Measurements from ENCODE around the gene SLC25A5. TPM values are rescaled to one million over a fixed set of nuclear protein-coding genes. Genes with fewer than 3 reads are reported as not detected.
"Not testable (repeated sequence)": the region's sequence is repeated elsewhere in the genome, so short reads cannot be mapped to it uniquely, and the experiment has no call there.

Gene SLC25A5
- total and polyA plus RNA-seq, 4 donors = 169 to 430 (median 299) TPM

- Histone ChIP-seq H3K9ac (ENCODE audit: insufficient read depth in 1 of 2, low read length in 2 of 2) (no peak overlapping the region), H3K4me1 (ENCODE audit: control insufficient read depth in 5 of 5, insufficient read depth in 5 of 5, low read length in 5 of 5) (no peaks in the 10 kb centered on the region), H3K27me3 (ENCODE audit: control insufficient read depth in 3 of 3, insufficient read depth in 3 of 3, low read length in 2 of 3) (peaks cover 0 to 2% (median 0%) of the 10 kb centered on the region in 3 donors), H3K27ac (ENCODE audit: low read depth in 1 of 2, low read length in 1 of 2) (no peak overlapping the region), H3K9me3 (ENCODE audit: control insufficient read depth in 4 of 4, insufficient read depth in 3 of 4, low read length in 3 of 4) (no peaks in the 10 kb centered on the region), H3K36me3 (ENCODE audit: control insufficient read depth in 4 of 4, insufficient read depth in 4 of 4, low read length in 4 of 4) (no peaks in the 10 kb centered on the region), H3K4me3 (no peak overlapping the region)
- WGBS, 2 donors = 79 to 85% methylated on average over 13 of the region's 13 CpGs
- DNase-seq (no peak), ATAC-seq (ENCODE audit: insufficient read depth, low FRiP score) (no peak)
- TF ChIP-seq CTCF (IDR thresholded peaks at IDR 0.05; ENCODE audit: control extremely low read depth, extremely low read depth) = no peak
Observed at GRCh38 chrX:119489212-119490074, 21.2 kb downstream of the SLC25A5 start.

GRCh38 chrX:119492463-119492862 is 24.2 kb downstream of the SLC25A5 start:
- Histone ChIP-seq H3K4me1 (ENCODE audit: control insufficient read depth in 5 of 5, insufficient read depth in 5 of 5, low read length in 5 of 5) (no peaks in the 10 kb centered on the region), H3K27ac (ENCODE audit: low read depth in 1 of 2, low read length in 1 of 2) (no peak overlapping the region), H3K36me3 (ENCODE audit: control insufficient read depth in 4 of 4, insufficient read depth in 4 of 4, low read length in 4 of 4) (no peaks in the 10 kb centered on the region), H3K27me3 (ENCODE audit: control insufficient read depth in 3 of 3, insufficient read depth in 3 of 3, low read length in 2 of 3) (peaks cover 0 to 2% (median 0%) of the 10 kb centered on the region in 3 donors), H3K4me3 (no peak overlapping the region), H3K9ac (ENCODE audit: insufficient read depth in 1 of 2, low read length in 2 of 2) (no peak overlapping the region), H3K9me3 (ENCODE audit: control insufficient read depth in 4 of 4, insufficient read depth in 3 of 4, low read length in 3 of 4) (no peaks in the 10 kb centered on the region)
- no peak for TF ChIP-seq CTCF (IDR thresholded peaks at IDR 0.05; ENCODE audit: control extremely low read depth, extremely low read depth)
- ATAC-seq (ENCODE audit: insufficient read depth, low FRiP score) = no peak
- 72 to 92% methylated on average over 2 of the region's 2 CpGs for WGBS, 2 donors
- no peak for DNase-seq

DNA sequence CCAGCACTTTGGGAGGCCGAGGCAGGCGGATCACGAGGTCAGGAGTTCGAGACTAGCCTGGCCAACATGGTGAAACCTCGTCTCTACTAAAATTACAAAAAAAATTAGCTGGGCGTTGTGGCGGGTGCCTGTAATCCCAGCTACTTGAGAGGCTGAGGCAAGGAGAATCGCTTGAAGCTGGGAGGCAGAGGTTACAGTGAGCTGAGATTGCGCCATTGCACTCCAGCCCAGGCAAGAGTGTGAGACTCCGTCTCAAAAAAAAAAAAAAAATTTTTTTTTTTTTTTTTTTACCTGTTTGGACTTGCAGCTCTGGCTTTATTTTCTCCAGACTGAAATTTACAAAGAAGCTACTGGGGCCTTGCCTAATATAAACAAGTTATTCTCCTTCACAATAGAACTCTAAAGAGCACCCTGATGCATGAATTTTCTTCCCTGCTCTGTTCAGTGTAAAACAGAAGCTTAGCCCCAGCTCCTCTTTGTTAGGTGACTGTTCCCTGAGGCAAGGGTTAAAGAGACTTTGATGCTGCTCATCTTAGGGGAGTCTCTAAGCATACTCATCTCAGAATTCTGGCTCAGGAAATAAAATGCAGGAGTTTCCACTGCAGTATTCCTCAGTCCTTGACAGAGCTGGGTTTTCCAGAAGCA is 25.7 kb downstream of the SLC25A5 start:
- H3K36me3 ChIP-seq (ENCODE audit: control insufficient read depth in 4 of 4, insufficient read depth in 4 of 4, low read length in 4 of 4); ATAC-seq (ENCODE audit: insufficient read depth, low FRiP score); H3K9ac ChIP-seq (ENCODE audit: insufficient read depth in 1 of 2, low read length in 2 of 2); H3K9me3 ChIP-seq (ENCODE audit: control insufficient read depth in 4 of 4, insufficient read depth in 3 of 4, low read length in 3 of 4); DNase-seq; H3K4me3 ChIP-seq; H3K27ac ChIP-seq (ENCODE audit: low read depth in 1 of 2, low read length in 1 of 2); H3K4me1 ChIP-seq (ENCODE audit: control insufficient read depth in 5 of 5, insufficient read depth in 5 of 5, low read length in 5 of 5); H3K27me3 ChIP-seq (ENCODE audit: control insufficient read depth in 3 of 3, insufficient read depth in 3 of 3, low read length in 2 of 3): not testable (repeated sequence)
- 70 to 78% methylated on average over 9 to 10 of the region's 10 CpGs for WGBS, 2 donors

All from lung (tissue), 12 donors.